HG02970 (cell line): ENCODE results near the gene MKRN2.

Experiments used
- ATAC-seq: cut with Tn5 transposase; IDR thresholded peaks from one replicate; pipeline ENCODE4 v1.9.1; 2021; ENCODE audit warnings: mild to moderate bottlenecking, moderate library complexity, moderate number of reproducible peaks; ENCODE audit not compliant: unreplicated experiment, low FRiP score

The MKRN2 gene

GRCh38 chr3:12549971-12550760 lies 6.7 kb upstream of the MKRN2 start:
- ATAC-seq: no peak

DNA sequence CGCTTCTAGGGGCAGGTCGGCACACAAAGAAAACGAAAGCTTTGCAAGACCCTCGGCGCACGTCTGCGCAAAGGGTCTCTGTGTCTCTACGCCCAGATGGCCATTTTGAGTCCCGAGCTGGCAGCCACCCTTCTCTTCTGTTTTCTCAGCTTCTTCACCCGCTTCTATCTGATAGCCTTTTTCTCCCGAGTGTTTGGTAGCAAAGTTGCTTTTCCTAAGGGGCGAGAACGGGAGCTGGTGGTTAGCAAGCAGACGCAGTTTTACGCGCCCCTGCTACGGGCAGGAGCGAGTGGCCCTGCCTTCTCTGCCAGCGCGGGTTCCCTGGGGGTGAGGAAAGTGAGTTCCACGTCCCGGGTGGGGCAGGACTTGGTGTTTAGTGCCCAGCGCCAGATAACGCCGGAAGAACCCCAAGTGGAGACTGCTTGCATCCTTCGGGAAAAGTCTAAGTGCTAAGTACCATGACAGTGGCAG lies 2.9 kb upstream of the MKRN2 start:
- ATAC-seq: no peak

- ATAC-seq: no peak
Measured at GRCh38 chr3:12556314-12556689, 585 bp upstream of the MKRN2 start.

- no peak for ATAC-seq
Measured at GRCh38 chr3:12557473-12558100, 700 bp downstream of the MKRN2 start.

GRCh38 chr3:12558706-12559105 lies 1.8 kb downstream of the MKRN2 start:
- no peak for ATAC-seq

- no peak for ATAC-seq
Measured at GRCh38 chr3:12559520-12559919, 2.6 kb downstream of the MKRN2 start.

DNA sequence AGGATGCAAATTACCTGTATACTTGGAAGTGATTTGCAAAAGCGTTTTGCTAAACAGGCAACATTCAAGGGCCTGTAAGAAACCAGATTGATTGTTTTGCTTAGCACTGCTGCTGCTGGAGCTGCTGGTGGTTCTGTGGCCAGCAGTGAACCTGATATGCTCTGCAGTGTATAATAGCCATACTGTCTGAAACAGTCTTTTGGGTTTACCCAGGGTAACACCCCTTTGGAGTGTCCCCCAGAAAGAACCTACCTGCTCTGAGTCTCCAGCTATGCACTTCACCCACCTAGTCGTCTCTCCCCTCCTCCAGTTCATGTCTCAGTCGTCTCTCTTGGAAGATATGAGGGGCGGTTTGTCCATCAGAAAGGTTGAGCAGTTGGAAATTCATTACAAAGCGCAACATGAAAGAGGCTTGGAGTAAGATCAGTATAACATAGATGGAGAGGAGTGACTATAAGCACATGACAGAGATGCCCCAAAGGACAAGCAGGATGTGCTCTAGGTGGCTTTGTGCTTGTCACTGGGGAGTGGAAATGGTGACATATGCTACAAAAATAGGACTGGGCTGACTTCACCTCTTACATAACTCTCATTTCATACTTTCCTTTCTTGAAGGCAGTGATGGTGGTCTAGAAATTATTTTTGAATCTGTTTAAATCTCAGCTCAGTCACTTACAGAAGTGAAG lies 3.8 kb downstream of the MKRN2 start:
- no peak for ATAC-seq

- ATAC-seq: no peak
Measured at GRCh38 chr3:12561397-12561796, 4.5 kb downstream of the MKRN2 start.

GRCh38 chr3:12562451-12562850 lies 5.6 kb downstream of the MKRN2 start:
- ATAC-seq: no peak

GRCh38 chr3:12566976-12567375 lies 10.1 kb downstream of the MKRN2 start:
- ATAC-seq: no peak

GRCh38 chr3:12568747-12569146 lies 11.9 kb downstream of the MKRN2 start:
- no peak for ATAC-seq

DNA sequence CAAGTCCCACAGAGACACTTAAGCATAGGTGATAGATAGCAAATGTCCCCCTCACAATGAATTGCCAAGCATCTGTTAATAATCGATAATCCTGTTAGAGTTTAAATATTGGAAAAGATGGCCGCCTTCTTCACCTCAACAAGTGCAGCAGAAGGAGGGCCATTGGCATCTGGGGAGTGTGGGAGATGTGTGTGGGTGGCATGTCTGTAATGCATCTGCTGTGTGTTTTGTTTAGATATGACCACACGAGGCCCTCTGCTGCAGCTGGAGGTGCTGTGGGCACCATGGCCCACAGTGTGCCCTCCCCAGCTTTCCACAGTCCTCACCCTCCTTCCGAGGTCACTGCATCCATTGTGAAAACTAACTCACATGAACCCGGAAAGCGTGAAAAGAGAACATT lies 12.9 kb downstream of the MKRN2 start:
- ATAC-seq: no peak

- ATAC-seq: no peak
Measured at GRCh38 chr3:12571986-12572385, 15.1 kb downstream of the MKRN2 start.

DNA sequence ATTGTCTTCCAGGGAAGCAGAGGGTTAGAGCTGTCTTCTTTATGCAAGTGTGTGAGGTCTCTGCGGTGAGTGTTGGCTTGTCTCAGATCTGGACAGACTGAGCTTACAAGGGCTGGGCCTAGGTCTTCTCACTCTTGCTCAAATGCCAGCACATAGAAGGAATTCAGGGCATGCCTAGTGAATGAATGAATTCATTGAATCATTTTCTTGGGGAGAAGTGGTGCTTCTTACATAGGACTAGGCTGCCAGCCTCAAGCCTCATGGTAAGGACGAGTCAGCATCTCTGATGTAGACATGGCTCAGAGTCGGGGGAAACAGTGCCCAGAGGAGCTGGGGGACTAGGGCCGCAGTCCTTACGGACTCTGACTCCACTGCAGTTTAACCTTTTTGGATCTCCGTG lies 17.2 kb downstream of the MKRN2 start:
- no peak for ATAC-seq

- ATAC-seq: no peak
Measured at GRCh38 chr3:12574661-12575060, 17.8 kb downstream of the MKRN2 start.

DNA sequence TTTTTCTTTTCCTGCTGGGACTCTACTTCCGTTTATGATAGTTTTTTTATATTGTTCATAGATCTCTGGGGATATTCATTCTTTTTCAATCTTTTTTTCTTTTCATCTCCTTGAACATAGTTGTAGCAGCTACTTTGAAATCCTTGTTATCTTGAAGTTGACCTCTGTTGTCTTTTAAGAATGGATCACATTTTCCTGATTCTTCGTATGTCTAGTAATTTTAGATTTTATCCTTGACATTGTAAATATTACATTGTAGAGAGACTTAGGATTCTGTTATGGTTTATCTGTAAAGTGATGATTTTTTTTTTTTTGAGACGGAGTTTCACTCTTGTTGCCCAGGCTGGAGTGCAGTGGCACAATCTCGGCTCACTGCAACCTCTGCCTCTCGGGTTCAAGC lies 20.5 kb downstream of the MKRN2 start:
- no peak for ATAC-seq

DNA sequence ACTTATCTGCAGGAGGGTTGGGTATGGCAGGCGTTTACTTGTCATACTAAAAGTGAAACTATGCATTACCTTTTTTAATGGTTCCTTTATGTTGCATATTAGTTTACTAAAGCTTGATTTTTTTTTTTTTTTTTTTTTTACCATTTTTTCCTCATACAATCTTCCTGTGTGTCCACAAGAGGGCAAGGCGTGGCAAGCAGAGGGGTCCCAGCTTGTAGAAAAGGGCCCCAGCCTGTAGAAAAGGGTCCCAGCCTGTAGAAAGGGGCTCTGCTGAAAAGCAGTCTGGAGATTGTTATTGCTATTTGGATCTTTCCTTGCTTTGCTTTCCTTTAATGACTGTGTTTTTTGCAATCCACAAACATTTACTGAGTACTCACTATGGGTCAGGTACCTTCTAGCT lies 21.9 kb downstream of the MKRN2 start:
- ATAC-seq: no peak

- ATAC-seq: no peak
Measured at GRCh38 chr3:12579456-12579855, 22.6 kb downstream of the MKRN2 start.

- no peak for ATAC-seq
Measured at GRCh38 chr3:12579905-12580304, 23.0 kb downstream of the MKRN2 start.

GRCh38 chr3:12582730-12583129 lies 25.8 kb downstream of the MKRN2 start:
- ATAC-seq: no peak

- ATAC-seq: no peak
Measured at GRCh38 chr3:12583280-12583679, 26.4 kb downstream of the MKRN2 start.

- ATAC-seq: no peak
Measured at GRCh38 chr3:12584083-12584482, 27.2 kb downstream of the MKRN2 start.
